Fibroblast of the conjunctiva (primary cell): ENCODE data around the gene OARD1.
A peak's percentile ranks its signal among the peaks of the same experiment; 100 is the strongest.

Experiments used
- DNase-seq: peaks from one replicate; pipeline ENCODE4 v3.0.0-alpha.2; 2010; ENCODE audit warnings: low read depth

OARD1 gene

DNA sequence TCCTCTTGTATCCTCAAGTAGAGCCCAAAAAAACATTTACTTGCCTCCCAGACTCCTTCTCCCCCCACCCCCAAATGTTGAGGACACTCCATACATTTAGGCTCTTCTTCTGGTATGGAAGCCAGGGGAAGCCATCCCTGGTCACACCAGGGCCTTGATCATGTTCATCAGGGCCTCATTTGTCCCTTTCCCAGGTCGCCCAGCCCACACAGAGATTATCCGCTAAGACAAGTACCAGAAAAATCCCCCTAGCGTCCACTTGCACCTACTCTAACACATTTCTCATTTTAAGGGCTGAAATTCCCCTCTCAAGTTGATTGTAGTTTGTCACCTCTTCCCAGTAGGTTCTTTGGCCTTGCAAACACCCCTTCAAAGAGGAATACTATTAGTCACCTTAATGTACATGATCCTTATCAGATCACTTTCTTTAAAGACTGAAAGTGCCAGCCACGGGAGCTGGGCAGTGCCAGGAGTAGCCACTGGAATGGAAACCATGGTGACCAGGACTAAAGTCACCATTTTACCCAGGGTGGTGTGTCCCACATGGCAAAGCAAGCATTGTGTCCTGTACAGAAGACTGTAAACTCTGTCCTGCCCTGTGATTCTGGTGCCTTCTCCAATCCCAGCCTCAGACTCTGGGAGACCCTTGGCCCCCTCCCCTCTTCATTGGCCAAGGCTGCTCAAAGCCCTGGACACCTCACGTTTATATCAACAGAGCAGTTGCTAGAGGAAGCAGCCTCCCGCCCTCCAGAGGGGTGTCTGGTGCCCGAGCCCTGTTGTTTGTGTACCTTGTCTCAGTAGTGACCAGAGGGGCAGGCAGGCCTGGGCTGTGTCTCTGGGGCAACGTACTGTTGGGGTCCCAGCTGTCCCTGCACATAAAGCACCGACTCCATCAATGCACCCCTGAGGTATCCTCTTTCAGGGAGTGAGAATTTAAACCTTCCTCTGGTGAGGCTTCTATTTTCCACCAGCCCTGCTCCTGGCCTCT lies 24.1 kb downstream of the OARD1 start:
- DNase-seq = no peak

DNA sequence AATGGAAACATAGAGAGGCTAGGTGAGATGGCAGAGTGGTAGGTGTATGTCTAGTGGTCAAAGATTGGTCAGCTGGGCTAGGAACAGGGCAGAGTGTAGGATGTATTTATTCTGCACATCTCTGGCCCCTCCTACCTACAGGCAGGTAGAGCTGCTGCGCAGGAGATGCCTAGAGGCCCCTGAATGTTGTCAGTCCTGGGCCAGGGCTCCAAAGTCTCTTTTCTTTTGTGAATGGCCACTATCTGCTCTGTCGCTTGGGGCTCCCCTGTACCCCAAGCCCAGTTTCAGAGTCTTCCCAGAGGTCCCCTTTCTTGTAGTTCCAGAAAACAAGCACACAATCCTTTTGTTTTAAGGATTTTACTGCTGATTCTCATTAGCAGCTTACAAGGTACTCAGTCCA lies 24.9 kb downstream of the OARD1 start:
- no peak for DNase-seq

DNA sequence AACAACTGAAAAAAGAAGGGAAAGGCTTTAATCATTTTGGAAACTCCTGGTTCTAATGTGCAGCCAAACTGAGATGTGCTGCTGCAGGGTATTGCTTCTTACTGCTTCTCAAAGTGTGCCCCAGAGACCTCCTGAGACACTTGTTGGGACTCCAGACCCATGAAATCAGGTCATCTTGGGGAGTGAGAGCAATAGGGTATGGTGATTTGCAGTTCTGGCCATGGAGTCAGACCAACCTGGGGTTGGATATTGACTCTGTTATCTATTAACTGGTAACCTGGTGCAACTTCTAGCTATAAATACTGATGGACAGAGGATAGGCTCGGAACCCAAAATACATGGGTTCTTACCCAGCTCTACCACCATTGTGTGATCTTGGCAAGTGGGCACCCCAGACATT lies 26.1 kb downstream of the OARD1 start:
- DNase-seq = no peak

DNA sequence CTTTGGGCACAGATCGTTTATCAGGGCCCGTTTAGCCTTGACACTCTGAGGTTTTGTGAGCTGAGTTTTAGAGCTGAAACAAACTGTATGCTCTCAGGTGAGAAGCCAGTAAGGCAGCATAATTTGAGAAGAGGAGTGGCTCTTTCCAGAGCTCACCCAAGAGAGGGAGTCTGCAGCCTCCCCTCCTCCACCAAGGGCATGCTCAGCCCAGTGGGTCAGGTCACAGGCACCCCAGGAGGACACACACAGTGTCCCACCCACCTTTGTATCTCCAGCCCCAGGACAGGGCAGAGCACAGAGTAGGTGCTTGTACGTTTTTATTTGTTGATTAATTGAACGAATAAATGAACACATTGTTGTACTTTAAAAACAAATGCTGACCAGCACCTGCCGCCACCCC lies 26.5 kb downstream of the OARD1 start:
- no peak for DNase-seq

DNA sequence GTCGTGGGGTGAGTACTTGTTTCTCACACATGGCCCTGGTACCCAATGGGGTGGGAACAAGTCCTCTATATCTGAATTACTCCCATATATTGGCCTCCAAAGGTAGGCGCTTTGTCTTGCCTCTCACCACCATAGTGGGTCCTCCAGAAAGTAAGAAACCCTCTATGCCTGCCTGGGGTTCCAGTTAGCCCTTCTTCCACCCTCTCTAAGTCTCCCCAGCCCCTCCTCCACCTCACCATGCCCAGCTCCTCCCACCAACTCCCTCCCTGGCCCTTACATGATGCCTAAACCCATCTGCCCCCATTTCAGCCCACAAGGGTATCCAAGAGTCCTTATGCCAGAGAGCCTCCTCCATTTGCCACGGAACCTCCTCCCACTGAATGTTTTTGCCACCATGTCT lies 29.0 kb downstream of the OARD1 start:
- DNase-seq = no peak

DNA sequence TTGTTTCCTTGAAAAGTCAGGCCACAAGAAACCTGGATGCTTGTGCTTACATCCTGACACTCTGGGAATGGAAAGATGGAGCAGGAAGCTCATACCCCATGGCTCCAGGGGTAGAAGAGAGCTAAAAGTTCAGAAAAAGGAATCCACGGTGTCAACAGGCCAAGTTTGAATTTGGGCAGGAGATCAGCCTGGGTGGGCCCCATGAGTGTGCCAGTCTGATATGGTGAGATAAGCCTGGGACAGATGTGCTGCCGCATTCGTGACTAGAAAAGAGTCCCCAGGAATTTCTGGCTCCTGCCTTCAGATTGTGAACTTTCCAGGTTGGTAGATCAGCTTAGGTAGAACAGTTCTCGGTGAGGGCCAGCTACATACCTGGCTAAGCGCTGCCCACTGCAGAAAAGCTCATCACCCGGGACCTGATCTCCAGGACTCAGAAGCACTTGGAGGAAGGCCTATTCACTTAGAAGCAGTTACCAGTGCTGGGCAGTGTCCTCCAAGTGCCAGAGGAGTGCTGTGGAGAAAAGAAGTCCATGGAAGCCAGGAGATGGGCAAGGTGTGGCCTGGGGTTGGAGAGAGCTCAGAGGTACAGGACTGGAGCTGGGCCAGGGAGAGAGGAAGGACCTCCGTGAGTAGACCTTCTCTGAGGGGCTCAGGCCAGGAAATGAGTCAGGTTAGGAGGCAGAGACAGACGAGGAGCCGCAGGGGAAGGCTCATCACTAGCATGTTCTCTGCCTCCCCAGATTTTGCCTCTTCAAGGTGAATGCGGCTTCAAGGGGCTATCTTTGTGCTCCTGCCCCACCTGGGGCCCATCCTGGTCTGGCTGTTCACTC lies 29.7 kb downstream of the OARD1 start, which contains the start of gene TSPO2:
TSPO2 (plus strand) TSS at position 242 of the 830 bp plus-strand sequence; CDS start at position 761, 519 bp downstream.
- no peak for DNase-seq

DNA sequence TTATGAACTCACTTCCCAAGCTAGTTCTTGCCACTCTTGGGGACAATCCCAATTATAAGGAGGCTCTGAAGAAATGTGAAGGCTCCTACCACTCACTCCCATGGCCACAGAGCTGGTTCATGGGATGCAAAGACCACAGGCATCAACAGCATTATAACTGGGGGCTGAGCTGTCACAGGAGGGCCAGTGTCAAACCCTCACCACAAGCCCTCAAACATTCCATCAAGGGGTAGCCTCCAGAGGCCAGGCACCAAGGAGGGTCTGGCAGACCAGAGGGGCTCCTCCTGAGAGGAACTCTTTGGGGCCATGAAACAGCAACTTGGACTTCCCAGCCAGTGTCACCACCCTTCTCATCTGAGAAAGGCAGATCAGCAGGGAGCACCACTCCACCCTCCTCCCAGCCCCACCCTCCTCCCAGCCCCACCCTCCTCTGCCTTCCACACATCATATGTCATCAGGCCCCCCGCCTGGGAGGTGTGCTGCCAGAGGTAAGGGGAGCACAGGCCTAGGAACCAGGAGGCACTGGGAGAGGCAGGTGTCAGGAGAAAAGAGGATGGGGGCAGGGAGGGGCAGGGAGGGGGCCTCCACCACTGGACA lies 31.1 kb downstream of the OARD1 start:
- DNase-seq = no peak

DNA sequence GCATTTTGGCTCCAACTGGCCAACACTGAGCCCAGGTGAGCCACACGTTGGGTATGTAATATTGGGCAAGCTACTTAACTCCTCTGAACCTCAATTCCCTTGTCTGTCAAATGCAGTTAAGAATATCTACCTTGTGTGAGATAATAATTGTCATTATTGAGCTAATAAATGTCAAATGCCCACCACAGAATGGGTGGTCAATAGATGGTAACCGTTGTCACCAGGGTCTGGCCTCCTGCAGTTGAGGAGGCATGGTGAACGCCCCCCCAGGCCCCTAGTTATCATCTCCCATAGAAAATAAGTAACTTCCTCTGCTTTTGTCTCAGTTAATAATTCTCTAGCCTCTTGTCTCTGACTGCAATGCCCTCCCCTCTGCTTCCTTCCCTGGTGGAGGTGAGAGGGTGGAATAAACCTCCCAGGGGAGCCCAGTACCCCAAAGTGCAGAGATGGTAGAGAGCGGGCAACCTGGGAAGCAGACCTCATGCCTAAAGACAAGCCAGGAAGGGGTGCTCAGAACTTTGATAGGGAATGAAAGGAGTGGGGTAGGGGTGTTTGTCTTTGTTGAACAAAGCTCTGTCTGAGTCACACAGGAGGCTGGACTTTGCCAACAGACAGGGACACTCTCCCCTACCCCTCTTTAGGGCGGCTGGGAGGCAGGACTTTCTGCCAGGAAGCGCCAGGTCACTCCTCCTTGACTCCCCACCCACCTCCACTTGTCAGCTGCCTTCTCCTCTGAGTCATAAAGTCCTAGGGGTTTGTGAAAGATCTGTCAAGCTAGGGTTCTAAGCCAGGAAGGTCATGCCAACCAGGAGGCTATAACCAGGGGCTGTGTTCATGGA lies 31.8 kb downstream of the OARD1 start:
- no peak for DNase-seq

DNA sequence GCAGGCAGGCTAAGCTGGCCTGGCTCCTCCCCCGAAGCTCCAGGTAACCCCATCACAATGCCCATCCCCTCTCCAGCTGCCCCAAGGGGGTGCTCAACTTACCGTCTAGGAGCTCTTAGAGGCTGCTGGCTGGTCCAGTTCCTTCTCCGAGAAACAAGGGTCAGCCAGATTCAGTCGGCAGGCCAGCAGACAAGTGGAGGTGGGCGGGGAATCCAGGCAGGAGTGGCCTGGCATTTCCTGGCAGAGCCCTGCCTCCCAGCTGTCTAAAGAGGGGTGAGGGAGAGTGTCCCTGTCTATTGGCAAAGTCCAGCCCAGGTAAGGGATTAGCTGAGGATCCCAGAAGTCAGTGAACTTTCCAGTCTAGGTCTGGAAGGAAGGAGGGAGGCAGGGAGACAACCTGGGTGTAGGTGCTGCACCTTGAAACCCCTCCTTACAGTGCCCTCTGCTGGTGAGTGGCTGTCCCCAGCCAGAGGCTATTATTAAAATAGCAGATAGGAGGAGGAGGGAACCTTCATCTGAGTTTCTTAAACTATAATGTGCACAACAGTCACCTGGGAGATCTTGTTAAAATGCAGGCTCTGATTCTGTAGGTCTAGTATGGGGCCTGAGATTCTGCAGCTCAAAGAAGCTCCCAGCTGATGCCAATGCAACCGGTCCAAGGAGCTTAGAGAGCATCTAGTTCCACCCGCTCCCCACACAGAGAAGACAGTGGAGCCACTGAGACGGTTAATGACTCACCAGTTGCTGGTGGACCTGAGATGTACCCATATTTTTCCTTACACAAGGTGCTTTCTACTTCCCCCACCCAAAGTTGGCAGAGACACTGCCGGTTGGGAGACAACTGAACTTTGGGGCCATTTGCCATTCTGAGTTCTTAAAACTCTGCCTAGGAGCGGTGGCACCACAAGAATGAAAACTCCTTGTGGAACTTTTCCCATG lies 32.8 kb downstream of the OARD1 start, which contains the start of gene UNC5CL:
UNC5CL (minus strand) TSS at position 162 of the 939 bp plus-strand sequence. CDS start 4,147 bp downstream, outside the sequence.
- no peak for DNase-seq

DNA sequence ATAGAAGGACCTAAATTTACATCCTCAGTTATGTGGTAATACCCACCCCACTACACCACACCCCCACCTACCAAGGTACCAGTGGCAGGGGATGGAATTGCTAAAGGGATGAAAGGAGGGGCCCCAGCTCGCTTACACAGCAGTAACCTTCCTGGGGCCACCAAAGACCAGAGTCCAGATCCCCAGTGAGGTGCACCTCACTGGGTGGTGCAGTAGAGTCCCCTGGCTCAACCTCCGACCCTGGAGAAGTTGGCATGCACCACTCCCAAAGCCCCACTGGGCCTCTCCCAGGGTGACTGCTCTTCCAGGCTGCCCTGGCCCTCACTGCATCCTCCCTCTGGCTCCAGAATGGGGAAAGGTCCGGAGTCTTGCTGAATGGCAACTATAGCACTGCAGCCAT lies 34.0 kb downstream of the OARD1 start:
- DNase-seq = no peak

DNA sequence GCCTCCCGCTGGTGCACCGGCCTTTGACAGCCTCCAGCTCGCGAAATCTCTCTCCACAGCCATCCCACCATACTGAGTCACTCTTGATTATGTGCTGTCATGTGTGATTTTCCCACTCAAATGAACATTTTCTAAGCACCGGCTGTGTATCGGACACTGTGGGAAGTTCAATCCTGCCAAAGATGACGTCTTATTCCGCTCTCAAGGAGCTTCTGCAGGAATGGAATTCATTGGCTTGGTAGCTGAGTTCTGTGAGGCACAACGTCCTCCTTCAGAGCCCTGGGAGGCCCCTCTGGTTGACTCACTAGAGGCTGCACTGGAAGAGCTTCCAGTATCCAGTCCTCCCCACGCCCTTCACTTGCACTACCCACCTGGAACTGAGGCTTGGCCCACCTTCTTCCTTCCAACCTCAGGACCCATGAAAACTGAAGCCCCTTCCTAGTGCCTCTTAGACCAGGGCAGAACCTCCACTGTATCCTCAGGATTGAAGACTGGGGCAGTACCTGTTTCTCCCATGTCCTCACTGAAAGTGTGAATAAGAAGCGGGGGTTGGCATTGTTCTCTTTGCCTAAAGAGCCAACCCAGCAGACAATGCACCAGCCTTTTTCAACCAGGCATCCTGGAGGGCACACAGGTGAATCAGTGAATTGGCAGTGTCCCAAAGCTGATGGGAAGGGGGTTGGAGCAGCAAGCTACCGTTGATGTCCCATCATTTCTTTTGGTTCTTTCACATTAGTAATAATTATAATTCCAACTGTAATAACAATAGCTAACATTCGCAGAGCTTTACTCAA lies 34.9 kb downstream of the OARD1 start:
- DNase-seq = no peak

DNA sequence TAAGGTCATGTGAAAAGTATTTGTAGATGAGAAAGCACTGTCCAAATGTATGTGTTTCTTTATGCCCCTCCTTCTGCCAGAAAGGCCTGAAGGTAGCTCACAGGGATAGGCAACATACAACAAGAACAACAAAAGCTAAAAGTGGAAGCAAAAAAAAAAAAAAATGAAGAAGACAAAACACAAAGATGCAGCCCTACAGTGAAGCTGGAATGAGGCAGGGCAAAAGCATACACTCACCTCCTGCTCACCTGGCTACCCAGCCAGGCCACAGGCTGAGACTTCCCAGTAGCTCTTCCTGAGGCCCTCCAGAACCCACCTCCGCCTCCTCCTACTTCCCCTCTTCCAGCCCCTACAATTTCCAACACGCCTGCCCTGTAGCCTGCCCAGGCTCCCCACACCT lies 35.6 kb downstream of the OARD1 start:
- no peak for DNase-seq

DNA sequence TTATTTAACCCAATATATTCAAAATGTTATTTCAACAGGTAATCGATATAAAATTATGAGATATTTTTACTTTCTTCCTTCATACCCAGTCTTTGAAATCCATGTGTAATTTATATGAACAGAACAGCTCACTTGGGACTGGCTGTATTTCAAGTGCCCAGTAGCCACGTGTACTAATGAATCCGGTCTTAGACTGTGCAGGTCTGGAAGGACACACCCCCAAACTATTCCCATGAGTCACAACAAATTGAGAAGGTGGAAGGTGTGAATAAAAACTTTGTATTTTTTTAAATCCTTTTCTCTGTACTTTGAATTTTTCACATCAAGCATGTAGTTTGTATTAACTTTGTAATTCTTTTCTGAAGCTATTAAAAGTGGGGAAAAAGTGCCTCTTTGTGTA lies 36.0 kb downstream of the OARD1 start:
- DNase-seq = no peak

DNA sequence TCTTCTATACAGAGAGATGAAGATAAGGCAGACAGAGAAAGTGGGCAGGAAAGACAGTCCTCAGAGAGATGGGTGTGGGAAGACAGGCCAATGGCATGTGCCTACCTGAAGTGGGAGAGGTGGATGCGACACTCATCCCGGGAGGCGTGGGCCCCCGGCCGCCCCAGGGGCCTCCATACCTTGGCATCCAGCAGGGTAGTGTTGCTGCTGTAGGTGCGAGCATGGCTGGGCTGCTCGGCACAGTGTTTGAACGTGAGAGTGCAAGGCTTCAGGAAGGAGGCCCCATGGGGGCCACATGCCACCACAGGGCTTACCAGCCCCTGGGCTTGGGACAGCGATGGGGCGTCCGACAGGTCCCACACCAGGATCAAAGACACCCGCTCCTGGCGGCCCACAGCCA lies 38.4 kb downstream of the OARD1 start:
- no peak for DNase-seq

DNA sequence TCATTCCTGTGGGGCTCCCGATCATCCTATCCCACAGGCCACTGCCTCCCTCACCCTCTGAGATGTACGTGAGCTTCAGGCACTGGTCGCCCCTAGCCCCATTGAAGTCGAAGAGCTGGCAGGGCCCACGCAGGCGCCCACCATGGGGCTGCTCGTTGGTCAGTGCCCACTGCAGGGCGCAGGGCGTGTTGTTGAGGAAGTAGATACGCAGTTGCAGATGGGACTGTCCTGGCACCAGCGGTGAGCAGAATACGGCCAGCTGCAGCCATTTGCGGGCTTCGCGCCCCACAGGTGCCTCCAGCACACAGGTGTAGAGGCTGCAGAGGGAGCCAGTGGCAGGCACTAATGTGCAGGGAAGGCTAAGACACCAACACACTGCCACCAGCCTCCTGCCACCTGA lies 39.3 kb downstream of the OARD1 start:
- no peak for DNase-seq

DNA sequence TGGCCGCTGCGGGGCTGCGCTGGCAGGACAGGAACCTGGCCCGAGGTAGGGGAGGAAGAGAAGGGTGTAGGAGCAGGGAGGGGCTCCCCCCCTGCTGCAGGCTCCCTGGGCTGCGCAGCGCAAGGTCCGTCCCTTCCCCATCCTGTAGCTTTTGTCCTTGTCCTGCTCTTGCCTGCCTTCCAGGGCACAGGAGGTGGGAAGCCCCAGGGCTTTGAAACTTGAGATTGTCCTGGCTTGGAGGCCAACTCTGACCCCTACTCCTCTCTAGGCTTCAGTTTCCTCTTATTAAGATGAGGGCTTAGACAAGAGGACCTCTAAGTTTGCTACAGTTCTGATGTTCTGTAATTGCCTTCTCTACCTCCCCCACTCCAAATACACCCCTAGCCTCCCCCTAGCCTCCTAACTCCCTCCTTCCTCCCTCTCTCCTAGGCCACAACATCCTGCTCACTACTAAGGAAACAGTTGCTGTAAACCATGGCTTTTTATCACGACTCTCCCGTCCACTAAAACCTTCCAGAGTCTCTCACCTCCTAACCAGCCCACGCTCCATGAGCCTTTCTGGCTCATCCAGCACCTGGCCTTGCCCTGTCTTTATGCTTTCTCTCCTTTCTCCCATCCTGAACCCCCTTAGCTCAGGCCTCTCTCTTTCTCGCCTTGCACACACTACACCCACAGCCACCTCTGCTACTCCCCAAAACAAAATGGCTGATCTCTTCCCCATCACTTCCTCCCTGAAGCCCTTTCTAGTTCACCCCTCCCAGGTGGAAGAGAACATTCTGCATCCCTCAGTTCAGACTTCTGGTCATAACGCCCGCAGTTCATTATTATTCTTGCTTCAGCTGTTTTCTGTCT lies 43.4 kb downstream of the OARD1 start:
- no peak for DNase-seq

DNA sequence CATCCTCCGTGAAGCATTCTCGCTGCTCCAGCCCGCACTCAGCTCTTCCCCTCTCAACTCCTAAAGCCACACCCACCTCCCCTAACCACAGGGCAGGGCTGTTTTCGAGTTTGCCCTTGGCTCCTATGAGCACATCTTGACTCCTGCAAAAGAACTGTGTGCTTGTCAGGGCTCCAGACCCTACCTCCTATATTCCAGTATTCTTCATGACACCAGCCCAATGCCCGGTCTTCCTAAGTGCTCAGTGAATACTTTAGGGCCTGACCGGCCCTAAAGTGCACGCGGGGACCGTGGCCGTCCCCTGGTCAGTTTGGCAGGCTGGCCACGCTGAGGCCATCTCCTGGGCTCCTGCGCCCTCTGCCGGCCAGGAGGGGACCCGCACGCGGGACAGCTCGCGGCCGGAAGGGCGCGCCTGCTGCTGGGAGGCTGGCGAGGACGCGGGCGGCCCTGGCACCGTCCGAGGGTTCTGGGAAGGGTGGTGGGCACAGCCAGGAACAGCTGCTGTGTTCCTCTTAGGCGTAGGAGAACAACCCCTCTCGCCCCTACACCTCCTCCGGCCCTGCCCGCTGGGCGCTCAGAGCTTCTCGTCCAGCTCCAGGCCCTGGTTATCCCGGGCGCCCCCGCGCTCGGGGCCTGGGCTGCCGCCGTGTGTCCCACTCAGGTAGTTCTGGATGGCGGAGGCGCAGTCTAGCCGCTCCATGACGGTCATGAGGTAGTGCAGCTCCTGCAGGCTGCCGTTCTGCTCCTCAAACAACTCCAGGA lies 44.2 kb downstream of the OARD1 start:
- peak; percentile 51 for DNase-seq

DNA sequence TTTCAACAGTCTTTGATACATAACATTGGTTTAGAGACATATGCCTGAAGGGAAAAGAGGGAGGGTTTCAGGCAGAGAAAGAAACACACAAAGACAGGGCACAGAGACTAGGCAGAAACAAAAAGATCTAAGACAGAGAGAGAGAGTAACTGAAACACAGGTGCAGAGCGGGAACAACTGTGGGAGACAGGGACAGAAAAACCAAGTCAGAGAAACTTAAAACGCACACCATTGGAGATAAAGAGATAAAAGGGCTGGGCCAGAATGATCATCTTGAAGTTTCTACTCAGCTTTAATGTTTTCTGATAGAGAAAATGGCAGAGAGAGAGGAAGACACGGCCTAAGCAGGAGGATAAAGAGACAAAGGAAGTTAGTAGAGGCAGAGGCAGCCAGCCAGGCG lies 44.9 kb downstream of the OARD1 start:
- DNase-seq = no peak
